HEK293T (cell line): ENCODE measurements around the gene TRIM38.

Source experiments
- ARNT ChIP-seq: fragments of 450-650 bp; IDR thresholded peaks from 2 replicates; pipeline ENCODE4 v1.6.1; 2017; ENCODE audit warnings: mild to moderate bottlenecking
- BHLHE40 ChIP-seq: fragments of 450-650 bp; IDR thresholded peaks from 2 replicates; pipeline ENCODE4 v1.6.1; 2016; ENCODE audit warnings: mild to moderate bottlenecking, moderate library complexity, borderline replicate concordance
- ELF4 ChIP-seq: fragments of 450-650 bp; IDR thresholded peaks from 2 replicates; pipeline ENCODE4 v1.6.1; 2017; ENCODE audit warnings: antibody characterized with exemption
- FOXA1 ChIP-seq: fragments of 450-650 bp; IDR thresholded peaks from 2 replicates; pipeline ENCODE4 v1.6.1; 2016; ENCODE audit warnings: mild to moderate bottlenecking
- FOXK2 ChIP-seq: fragments of 450-650 bp; IDR thresholded peaks from 2 replicates; pipeline ENCODE4 v1.6.1; 2016; ENCODE audit warnings: mild to moderate bottlenecking
- L3MBTL2 ChIP-seq: fragments of 450-650 bp; conservative IDR thresholded peaks from 2 replicates; pipeline ENCODE4 v1.6.1; 2016; ENCODE audit warnings: mild to moderate bottlenecking
- LEF1 ChIP-seq: fragments of 450-650 bp; IDR thresholded peaks from 2 replicates; pipeline ENCODE4 v1.6.1; 2017; ENCODE audit warnings: mild to moderate bottlenecking, borderline replicate concordance
- NFRKB ChIP-seq: fragments of 450-650 bp; IDR thresholded peaks from 2 replicates; pipeline ENCODE4 v1.6.1; 2016; ENCODE audit warnings: mild to moderate bottlenecking, moderate library complexity
- SP1 ChIP-seq: fragments of 450-650 bp; IDR thresholded peaks from 2 replicates; pipeline ENCODE4 v1.6.1; 2017
- SUZ12 ChIP-seq: fragments of 450-650 bp; IDR thresholded peaks from 2 replicates; pipeline ENCODE4 v1.6.1; 2016; ENCODE audit warnings: mild to moderate bottlenecking
- TARDBP ChIP-seq: fragments of 450-650 bp; IDR thresholded peaks from 2 replicates; pipeline ENCODE4 v1.6.1; 2016
- ZNF384 ChIP-seq: fragments of 450-650 bp; IDR thresholded peaks from 2 replicates; pipeline ENCODE4 v1.6.1; 2016
- TF ChIP-seq, protein P1 (sequence below): fragments of 450-650 bp; IDR thresholded peaks from 2 replicates; pipeline ENCODE4 v1.6.1; 2016

DNA sequence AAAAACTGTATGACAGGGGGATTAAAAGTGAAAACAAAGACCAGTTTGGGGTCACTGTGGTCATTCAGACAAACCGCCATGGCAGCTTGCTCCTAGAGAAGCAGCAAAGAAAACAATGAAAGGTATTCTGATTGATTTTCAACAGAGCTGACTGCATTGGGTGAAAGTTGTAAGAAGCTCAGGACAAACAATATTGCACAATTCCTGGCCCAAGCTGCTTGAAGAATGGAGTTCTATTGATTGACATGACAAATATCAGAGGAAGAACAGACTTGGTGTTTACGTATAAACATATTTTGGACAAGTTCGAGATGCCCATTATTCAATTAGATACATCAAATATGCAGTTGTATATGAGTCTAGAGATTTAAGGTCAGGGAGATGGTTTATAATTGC is 62.0 kb downstream of the TRIM38 start:
- no peak for TF ChIP-seq BHLHE40
- TF ChIP-seq TARDBP, result no peak
- no peak for TF ChIP-seq FOXA1
- TF ChIP-seq SP1, result no peak
- TF ChIP-seq, protein P1, sequence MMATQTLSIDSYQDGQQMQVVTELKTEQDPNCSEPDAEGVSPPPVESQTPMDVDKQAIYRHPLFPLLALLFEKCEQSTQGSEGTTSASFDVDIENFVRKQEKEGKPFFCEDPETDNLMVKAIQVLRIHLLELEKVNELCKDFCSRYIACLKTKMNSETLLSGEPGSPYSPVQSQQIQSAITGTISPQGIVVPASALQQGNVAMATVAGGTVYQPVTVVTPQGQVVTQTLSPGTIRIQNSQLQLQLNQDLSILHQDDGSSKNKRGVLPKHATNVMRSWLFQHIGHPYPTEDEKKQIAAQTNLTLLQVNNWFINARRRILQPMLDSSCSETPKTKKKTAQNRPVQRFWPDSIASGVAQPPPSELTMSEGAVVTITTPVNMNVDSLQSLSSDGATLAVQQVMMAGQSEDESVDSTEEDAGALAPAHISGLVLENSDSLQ, result no peak
- TF ChIP-seq ARNT, result no peak
- TF ChIP-seq FOXK2, result no peak
- no peak for TF ChIP-seq SUZ12
- TF ChIP-seq ELF4, result no peak
- no peak for TF ChIP-seq L3MBTL2
- no peak for TF ChIP-seq ZNF384
- TF ChIP-seq NFRKB, result no peak
- TF ChIP-seq LEF1, result no peak
